Glomerular endothelial cell (primary cell): ENCODE measurements around the gene WDR86. TPM values are rescaled to one million over a fixed set of nuclear protein-coding genes. Genes with fewer than 3 reads are reported as not detected.

Experiments used
- DNase-seq: peaks from one replicate; pipeline ENCODE4 v3.0.0-alpha.2; 2011; ENCODE audit warnings: low read depth, low spot score; ENCODE audit errors: extremely low read depth
- total RNA-seq: library from RNA; depleted of rRNA; stranded (reverse); fragments of >200 nt; gene quantifications from 2 replicates; pipeline ENCODE4 v1.2.3, GENCODE V29; 2015

The WDR86 gene
- total RNA-seq, result 1.5 and 4.3 TPM in 2 replicates

GRCh38 chr7:151409667-151410404 is at the start of gene WDR86:
WDR86 (minus strand) TSS chr7:151410038; CDS start chr7:151409589, 449 bp downstream.
- no peak for DNase-seq

- no peak for DNase-seq
These were observed 47.7 kb upstream of the WDR86 start for GRCh38 chr7:151457534-151457933.

- DNase-seq, result no peak
These were observed 46.9 kb upstream of the WDR86 start for GRCh38 chr7:151456782-151457181.

- no peak for DNase-seq
These were observed 46.4 kb upstream of the WDR86 start for GRCh38 chr7:151456276-151456675.

- DNase-seq, result no peak
These were observed 45.9 kb upstream of the WDR86 start for GRCh38 chr7:151455690-151456089.

GRCh38 chr7:151454932-151455530 is 45.2 kb upstream of the WDR86 start:
- DNase-seq, result no peak

GRCh38 chr7:151454305-151454704 is 44.5 kb upstream of the WDR86 start:
- DNase-seq, result no peak

GRCh38 chr7:151453326-151453791 is 43.5 kb upstream of the WDR86 start:
- DNase-seq, result no peak

GRCh38 chr7:151452680-151453325 is 43.0 kb upstream of the WDR86 start:
- no peak for DNase-seq

- DNase-seq, result no peak
These were observed 42.1 kb upstream of the WDR86 start for GRCh38 chr7:151451626-151452571.

GRCh38 chr7:151451156-151451555 is 41.3 kb upstream of the WDR86 start:
- no peak for DNase-seq

- DNase-seq, result no peak
These were observed 40.2 kb upstream of the WDR86 start for GRCh38 chr7:151449990-151450389.

- DNase-seq, result no peak
These were observed 38.7 kb upstream of the WDR86 start for GRCh38 chr7:151448261-151449252.

GRCh38 chr7:151447901-151448260 is 38.0 kb upstream of the WDR86 start:
- DNase-seq, result no peak

- DNase-seq, result no peak
These were observed 37.5 kb upstream of the WDR86 start for GRCh38 chr7:151447312-151447711.

GRCh38 chr7:151446412-151446811 is 36.6 kb upstream of the WDR86 start:
- no peak for DNase-seq

GRCh38 chr7:151444632-151445031 is 34.8 kb upstream of the WDR86 start:
- no peak for DNase-seq

GRCh38 chr7:151442776-151443496 is 33.1 kb upstream of the WDR86 start:
- DNase-seq, result no peak
